ENCODE results near the gene GPC1.

- TF ChIP-seq POLR2A (IDR thresholded peaks at IDR 0.05; ENCODE audit: insufficient read depth in 1 of 2, low read depth in 2 of 2, low read length in 2 of 2): no peak
- no peak for TF ChIP-seq JUND (CRISPR knock-in tag; IDR thresholded peaks at IDR 0.05)
- no peak for TF ChIP-seq MAZ (IDR thresholded peaks at IDR 0.05; ENCODE audit: borderline replicate concordance, low read depth, low read length)
- no peak for TF ChIP-seq MAZ (CRISPR knock-in tag; IDR thresholded peaks at IDR 0.05; ENCODE audit: low read depth)
- TF ChIP-seq RFXAP (CRISPR knock-in tag; IDR thresholded peaks at IDR 0.05; ENCODE audit: borderline replicate concordance): no peak
- TF ChIP-seq, protein P1, sequence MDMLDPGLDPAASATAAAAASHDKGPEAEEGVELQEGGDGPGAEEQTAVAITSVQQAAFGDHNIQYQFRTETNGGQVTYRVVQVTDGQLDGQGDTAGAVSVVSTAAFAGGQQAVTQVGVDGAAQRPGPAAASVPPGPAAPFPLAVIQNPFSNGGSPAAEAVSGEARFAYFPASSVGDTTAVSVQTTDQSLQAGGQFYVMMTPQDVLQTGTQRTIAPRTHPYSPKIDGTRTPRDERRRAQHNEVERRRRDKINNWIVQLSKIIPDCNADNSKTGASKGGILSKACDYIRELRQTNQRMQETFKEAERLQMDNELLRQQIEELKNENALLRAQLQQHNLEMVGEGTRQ (IDR thresholded peaks at IDR 0.05; ENCODE audit: low read depth, low read length): no peak
- TF ChIP-seq, protein P1 (CRISPR knock-in tag; IDR thresholded peaks at IDR 0.05; ENCODE audit: borderline replicate concordance): no peak
- no peak for TF ChIP-seq JUNB (CRISPR knock-in tag; IDR thresholded peaks at IDR 0.05; ENCODE audit: borderline replicate concordance)
- no peak for TF ChIP-seq CTCF (CRISPR knock-in tag; IDR thresholded peaks at IDR 0.05)
- TF ChIP-seq, protein P2, sequence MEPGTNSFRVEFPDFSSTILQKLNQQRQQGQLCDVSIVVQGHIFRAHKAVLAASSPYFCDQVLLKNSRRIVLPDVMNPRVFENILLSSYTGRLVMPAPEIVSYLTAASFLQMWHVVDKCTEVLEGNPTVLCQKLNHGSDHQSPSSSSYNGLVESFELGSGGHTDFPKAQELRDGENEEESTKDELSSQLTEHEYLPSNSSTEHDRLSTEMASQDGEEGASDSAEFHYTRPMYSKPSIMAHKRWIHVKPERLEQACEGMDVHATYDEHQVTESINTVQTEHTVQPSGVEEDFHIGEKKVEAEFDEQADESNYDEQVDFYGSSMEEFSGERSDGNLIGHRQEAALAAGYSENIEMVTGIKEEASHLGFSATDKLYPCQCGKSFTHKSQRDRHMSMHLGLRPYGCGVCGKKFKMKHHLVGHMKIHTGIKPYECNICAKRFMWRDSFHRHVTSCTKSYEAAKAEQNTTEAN (CRISPR knock-in tag; conservative IDR thresholded peaks at IDR 0.05): no peak
- TF ChIP-seq, protein P3, sequence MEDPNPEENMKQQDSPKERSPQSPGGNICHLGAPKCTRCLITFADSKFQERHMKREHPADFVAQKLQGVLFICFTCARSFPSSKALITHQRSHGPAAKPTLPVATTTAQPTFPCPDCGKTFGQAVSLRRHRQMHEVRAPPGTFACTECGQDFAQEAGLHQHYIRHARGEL (CRISPR knock-in tag; IDR thresholded peaks at IDR 0.05): no peak
Measured at GRCh38 chr2:240449764-240450531, 14.5 kb downstream of the GPC1 start.
